ENCODE measurements around the gene HSD17B14.

GRCh38 chr19:48822514-48822913 lies 13.8 kb downstream of the HSD17B14 start:
- TF ChIP-seq SMC3 (IDR thresholded peaks at IDR 0.05) (no peak), HOXA7 (CRISPR knock-in tag; IDR thresholded peaks at IDR 0.05) (no peak), POLR2A (IDR thresholded peaks at IDR 0.05; ENCODE audit: low read length) (no peak), CTCF (IDR thresholded peaks at IDR 0.05) (no peak), FOSB (CRISPR knock-in tag; IDR thresholded peaks at IDR 0.05) (no peak), RAD21 (conservative IDR thresholded peaks at IDR 0.05 in 1 of 2, IDR thresholded peaks at IDR 0.05 in 1 of 2) (no peak), BHLHE40 (IDR thresholded peaks at IDR 0.05; ENCODE audit: low read depth, low read length) (no peak), EP300 (IDR thresholded peaks at IDR 0.05) (no peak), KDM5A (IDR thresholded peaks at IDR 0.05) (no peak)
- TF ChIP-seq, protein P1, sequence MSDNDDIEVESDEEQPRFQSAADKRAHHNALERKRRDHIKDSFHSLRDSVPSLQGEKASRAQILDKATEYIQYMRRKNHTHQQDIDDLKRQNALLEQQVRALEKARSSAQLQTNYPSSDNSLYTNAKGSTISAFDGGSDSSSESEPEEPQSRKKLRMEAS (IDR thresholded peaks at IDR 0.05) = no peak
